ENCODE results near the gene DAPK1.

DAPK1 gene

DNA sequence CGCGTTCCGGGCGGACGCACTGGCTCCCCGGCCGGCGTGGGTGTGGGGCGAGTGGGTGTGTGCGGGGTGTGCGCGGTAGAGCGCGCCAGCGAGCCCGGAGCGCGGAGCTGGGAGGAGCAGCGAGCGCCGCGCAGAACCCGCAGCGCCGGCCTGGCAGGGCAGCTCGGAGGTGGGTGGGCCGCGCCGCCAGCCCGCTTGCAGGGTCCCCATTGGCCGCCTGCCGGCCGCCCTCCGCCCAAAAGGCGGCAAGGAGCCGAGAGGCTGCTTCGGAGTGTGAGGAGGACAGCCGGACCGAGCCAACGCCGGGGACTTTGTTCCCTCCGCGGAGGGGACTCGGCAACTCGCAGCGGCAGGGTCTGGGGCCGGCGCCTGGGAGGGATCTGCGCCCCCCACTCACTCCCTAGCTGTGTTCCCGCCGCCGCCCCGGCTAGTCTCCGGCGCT, at the start of gene DAPK1:
Gene DAPK1, plus strand, starts transcription at position 264 of the 442 bp plus-strand sequence. CDS start 1,211 bp downstream, outside the sequence.
- H3K9me3 ChIP-seq (ENCODE audit: control insufficient read depth, insufficient read depth, low read depth, low read length): no peaks in the 10 kb centered on the region
- peaks cover 9% of the 10 kb centered on the region; the same call in 1 of the 2 replicates for H3K4me1 ChIP-seq (ENCODE audit: control insufficient read depth, insufficient read depth, low read length)
- H3K4me3 ChIP-seq (ENCODE audit: low read depth, low read length): peak within 1 kb of the TSS; percentile 73
- no peaks in the 10 kb centered on the region for H3K36me3 ChIP-seq (ENCODE audit: control insufficient read depth in 2 of 2, insufficient read depth in 1 of 2, low read length in 2 of 2)
- POLR2A ChIA-PET: interaction anchor here (0.8 to 1.8 kb wide), 10 partner anchors 18 to 550 kb away, joined by 3 to 12 read pairs (median 4); partner anchors contain the start of genes CTSL and GAS1
- H3K27ac ChIP-seq (ENCODE audit: extremely low read depth, low read depth, low read length): peak within 1 kb of the TSS; percentile 87
- CTCF ChIA-PET: interaction anchor here (0.6 to 2.6 kb wide), 10 partner anchors 38 to 1668 kb away, joined by 3 to 14 read pairs (median 5); no protein-coding TSS in a partner anchor
- TF ChIP-seq, protein P1, sequence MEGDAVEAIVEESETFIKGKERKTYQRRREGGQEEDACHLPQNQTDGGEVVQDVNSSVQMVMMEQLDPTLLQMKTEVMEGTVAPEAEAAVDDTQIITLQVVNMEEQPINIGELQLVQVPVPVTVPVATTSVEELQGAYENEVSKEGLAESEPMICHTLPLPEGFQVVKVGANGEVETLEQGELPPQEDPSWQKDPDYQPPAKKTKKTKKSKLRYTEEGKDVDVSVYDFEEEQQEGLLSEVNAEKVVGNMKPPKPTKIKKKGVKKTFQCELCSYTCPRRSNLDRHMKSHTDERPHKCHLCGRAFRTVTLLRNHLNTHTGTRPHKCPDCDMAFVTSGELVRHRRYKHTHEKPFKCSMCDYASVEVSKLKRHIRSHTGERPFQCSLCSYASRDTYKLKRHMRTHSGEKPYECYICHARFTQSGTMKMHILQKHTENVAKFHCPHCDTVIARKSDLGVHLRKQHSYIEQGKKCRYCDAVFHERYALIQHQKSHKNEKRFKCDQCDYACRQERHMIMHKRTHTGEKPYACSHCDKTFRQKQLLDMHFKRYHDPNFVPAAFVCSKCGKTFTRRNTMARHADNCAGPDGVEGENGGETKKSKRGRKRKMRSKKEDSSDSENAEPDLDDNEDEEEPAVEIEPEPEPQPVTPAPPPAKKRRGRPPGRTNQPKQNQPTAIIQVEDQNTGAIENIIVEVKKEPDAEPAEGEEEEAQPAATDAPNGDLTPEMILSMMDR (tag by site-specific recombination; IDR thresholded peaks at IDR 0.05): 0 out of 2 replicates have a peak, but pooled peaks have one; percentile 29
- TF ChIP-seq ZNF544 (tag by site-specific recombination; IDR thresholded peaks at IDR 0.05) (no peak), ZNF548 (tag by site-specific recombination; IDR thresholded peaks at IDR 0.05) (no peak), ZNF155 (tag by site-specific recombination; IDR thresholded peaks at IDR 0.05) (no peak), SALL2 (tag by site-specific recombination; IDR thresholded peaks at IDR 0.05; ENCODE audit: borderline replicate concordance) (no peak), TRIM28 (IDR thresholded peaks at IDR 0.05; ENCODE audit: borderline replicate concordance, low read length) (no peak), ZNF324 (tag by site-specific recombination; IDR thresholded peaks at IDR 0.05) (no peak), ZNF701 (tag by site-specific recombination; IDR thresholded peaks at IDR 0.05) (no peak), BCL11A (tag by site-specific recombination; IDR thresholded peaks at IDR 0.05; ENCODE audit: low read depth) (no peak), ZNF433 (tag by site-specific recombination; IDR thresholded peaks at IDR 0.05; ENCODE audit: low read depth) (no peak), KLF8 (tag by site-specific recombination; IDR thresholded peaks at IDR 0.05) (peak; percentile 62; the same call in 1 of the 2 replicates), ZNF785 (tag by site-specific recombination; IDR thresholded peaks at IDR 0.05) (no peak), ZNF549 (tag by site-specific recombination; IDR thresholded peaks at IDR 0.05) (no peak), ZNF670 (tag by site-specific recombination; IDR thresholded peaks at IDR 0.05; ENCODE audit: low read depth) (no peak), ZNF394 (tag by site-specific recombination; IDR thresholded peaks at IDR 0.05; ENCODE audit: borderline replicate concordance) (no peak), ZNF274 (IDR thresholded peaks at IDR 0.05; ENCODE audit: low read length) (no peak), ZNF274 (tag by site-specific recombination; IDR thresholded peaks at IDR 0.05; ENCODE audit: borderline replicate concordance) (no peak), ZFP37 (tag by site-specific recombination; IDR thresholded peaks at IDR 0.05) (no peak)
- TF ChIP-seq, protein P2, sequence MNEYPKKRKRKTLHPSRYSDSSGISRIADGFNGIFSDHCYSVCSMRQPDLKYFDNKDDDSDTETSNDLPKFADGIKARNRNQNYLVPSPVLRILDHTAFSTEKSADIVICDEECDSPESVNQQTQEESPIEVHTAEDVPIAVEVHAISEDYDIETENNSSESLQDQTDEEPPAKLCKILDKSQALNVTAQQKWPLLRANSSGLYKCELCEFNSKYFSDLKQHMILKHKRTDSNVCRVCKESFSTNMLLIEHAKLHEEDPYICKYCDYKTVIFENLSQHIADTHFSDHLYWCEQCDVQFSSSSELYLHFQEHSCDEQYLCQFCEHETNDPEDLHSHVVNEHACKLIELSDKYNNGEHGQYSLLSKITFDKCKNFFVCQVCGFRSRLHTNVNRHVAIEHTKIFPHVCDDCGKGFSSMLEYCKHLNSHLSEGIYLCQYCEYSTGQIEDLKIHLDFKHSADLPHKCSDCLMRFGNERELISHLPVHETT (tag by site-specific recombination; IDR thresholded peaks at IDR 0.05): no peak
- TF ChIP-seq, protein P3, sequence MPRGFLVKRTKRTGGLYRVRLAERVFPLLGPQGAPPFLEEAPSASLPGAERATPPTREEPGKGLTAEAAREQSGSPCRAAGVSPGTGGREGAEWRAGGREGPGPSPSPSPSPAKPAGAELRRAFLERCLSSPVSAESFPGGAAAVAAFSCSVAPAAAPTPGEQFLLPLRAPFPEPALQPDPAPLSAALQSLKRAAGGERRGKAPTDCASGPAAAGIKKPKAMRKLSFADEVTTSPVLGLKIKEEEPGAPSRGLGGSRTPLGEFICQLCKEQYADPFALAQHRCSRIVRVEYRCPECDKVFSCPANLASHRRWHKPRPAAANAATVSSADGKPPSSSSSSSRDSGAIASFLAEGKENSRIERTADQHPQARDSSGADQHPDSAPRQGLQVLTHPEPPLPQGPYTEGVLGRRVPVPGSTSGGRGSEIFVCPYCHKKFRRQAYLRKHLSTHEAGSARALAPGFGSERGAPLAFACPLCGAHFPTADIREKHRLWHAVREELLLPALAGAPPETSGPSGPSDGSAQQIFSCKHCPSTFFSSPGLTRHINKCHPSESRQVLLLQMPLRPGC (tag by site-specific recombination; IDR thresholded peaks at IDR 0.05): no peak
- TF ChIP-seq, protein P4, sequence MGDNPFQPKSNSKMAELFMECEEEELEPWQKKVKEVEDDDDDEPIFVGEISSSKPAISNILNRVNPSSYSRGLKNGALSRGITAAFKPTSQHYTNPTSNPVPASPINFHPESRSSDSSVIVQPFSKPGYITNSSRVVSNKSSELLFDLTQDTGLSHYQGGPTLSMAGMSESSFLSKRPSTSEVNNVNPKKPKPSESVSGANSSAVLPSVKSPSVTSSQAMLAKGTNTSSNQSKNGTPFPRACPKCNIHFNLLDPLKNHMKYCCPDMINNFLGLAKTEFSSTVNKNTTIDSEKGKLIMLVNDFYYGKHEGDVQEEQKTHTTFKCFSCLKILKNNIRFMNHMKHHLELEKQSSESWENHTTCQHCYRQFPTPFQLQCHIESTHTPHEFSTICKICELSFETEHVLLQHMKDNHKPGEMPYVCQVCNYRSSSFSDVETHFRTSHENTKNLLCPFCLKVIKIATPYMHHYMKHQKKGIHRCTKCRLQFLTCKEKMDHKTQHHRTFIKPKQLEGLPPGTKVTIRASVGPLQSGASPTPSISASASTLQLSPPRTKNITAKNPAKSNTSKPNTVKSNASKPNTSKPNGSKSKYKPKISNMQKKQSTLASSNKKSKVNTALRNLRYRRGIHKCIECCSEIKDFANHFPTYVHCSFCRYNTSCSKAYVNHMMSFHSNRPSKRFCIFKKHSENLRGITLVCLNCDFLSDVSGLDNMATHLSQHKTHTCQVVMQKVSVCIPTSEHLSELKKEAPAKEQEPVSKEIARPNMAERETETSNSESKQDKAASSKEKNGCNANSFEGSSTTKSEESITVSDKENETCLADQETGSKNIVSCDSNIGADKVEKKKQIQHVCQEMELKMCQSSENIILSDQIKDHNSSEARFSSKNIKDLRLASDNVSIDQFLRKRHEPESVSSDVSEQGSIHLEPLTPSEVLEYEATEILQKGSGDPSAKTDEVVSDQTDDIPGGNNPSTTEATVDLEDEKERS (tag by site-specific recombination; IDR thresholded peaks at IDR 0.05): no peak
- TF ChIP-seq, protein P5, sequence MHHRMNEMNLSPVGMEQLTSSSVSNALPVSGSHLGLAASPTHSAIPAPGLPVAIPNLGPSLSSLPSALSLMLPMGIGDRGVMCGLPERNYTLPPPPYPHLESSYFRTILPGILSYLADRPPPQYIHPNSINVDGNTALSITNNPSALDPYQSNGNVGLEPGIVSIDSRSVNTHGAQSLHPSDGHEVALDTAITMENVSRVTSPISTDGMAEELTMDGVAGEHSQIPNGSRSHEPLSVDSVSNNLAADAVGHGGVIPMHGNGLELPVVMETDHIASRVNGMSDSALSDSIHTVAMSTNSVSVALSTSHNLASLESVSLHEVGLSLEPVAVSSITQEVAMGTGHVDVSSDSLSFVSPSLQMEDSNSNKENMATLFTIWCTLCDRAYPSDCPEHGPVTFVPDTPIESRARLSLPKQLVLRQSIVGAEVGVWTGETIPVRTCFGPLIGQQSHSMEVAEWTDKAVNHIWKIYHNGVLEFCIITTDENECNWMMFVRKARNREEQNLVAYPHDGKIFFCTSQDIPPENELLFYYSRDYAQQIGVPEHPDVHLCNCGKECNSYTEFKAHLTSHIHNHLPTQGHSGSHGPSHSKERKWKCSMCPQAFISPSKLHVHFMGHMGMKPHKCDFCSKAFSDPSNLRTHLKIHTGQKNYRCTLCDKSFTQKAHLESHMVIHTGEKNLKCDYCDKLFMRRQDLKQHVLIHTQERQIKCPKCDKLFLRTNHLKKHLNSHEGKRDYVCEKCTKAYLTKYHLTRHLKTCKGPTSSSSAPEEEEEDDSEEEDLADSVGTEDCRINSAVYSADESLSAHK (tag by site-specific recombination; IDR thresholded peaks at IDR 0.05): no peak
- TF ChIP-seq, protein P6, sequence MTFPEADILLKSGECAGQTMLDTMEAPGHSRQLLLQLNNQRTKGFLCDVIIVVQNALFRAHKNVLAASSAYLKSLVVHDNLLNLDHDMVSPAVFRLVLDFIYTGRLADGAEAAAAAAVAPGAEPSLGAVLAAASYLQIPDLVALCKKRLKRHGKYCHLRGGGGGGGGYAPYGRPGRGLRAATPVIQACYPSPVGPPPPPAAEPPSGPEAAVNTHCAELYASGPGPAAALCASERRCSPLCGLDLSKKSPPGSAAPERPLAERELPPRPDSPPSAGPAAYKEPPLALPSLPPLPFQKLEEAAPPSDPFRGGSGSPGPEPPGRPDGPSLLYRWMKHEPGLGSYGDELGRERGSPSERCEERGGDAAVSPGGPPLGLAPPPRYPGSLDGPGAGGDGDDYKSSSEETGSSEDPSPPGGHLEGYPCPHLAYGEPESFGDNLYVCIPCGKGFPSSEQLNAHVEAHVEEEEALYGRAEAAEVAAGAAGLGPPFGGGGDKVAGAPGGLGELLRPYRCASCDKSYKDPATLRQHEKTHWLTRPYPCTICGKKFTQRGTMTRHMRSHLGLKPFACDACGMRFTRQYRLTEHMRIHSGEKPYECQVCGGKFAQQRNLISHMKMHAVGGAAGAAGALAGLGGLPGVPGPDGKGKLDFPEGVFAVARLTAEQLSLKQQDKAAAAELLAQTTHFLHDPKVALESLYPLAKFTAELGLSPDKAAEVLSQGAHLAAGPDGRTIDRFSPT (tag by site-specific recombination; IDR thresholded peaks at IDR 0.05): no peak
